Effector memory CD8-positive, alpha-beta T cell (primary cell): Measurements from ENCODE around the gene FBF1.
A peak's percentile ranks its signal among the peaks of the same experiment; 100 is the strongest.

Experiments used
- ATAC-seq: fragments of 150-1000 bp; cut with Tn5 transposase; replicated peaks from 2 replicates; pipeline ENCODE4 v1.10.0; 2021; ENCODE audit warnings: mild to moderate bottlenecking, moderate library complexity
- DNase-seq, 3 experiments: peaks; one replicate each; pipeline ENCODE4 v3.0.0; 2021
- H3K27ac Mint-ChIP-seq, 2 donors: one replicate each; pipeline ENCODE4 v1.8.0; 2022; ENCODE audit warnings: mild to moderate bottlenecking in 2 of 2, mixed read lengths in 2 of 2, moderate library complexity in 2 of 2
- H3K27me3 Mint-ChIP-seq, 2 donors: one replicate each; pipeline ENCODE4 v1.8.0; 2022; ENCODE audit warnings: mixed read lengths in 2 of 2
- H3K36me3 Mint-ChIP-seq: one replicate; pipeline ENCODE4 v1.8.0; 2022; ENCODE audit warnings: mild to moderate bottlenecking, moderate library complexity, mixed read lengths; ENCODE audit not compliant: insufficient read depth
- H3K4me1 Mint-ChIP-seq, 2 donors: one replicate each; pipeline ENCODE4 v1.8.0; 2022; ENCODE audit warnings: low read depth in 2 of 2, mixed read lengths in 2 of 2
- H3K4me3 Mint-ChIP-seq, 2 donors: one replicate each; pipeline ENCODE4 v1.8.0; 2022; ENCODE audit warnings: mild to moderate bottlenecking in 2 of 2, mixed read lengths in 2 of 2, moderate library complexity in 2 of 2
- H3K9me3 Mint-ChIP-seq, 2 donors: one replicate each; pipeline ENCODE4 v1.8.0; 2022; ENCODE audit warnings: mixed read lengths in 2 of 2

FBF1 gene

DNA sequence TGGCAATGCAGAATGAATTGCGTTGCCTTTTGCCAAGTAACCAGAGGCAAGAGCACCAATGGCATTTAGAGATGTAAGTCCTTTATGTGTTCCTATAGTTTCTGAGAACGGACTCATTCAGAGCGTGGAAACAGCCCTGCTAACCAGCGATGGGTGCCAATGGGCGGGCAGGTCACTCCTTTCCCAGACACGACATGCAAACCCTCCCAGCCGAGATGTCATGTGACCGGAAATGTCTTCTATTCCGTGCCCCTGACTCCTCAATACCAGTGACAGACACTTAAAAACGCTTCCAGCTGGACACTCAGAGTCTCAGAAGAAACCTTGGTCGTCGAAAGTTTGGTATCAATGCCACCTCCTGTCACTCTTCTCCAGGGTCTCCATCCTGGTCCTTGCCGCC is 3.2 kb downstream of the FBF1 start:
- DNase-seq (no peak), ATAC-seq (no peak)
- Mint-ChIP-seq H3K27me3 (no peaks in the 10 kb centered on the region), H3K4me1 (peaks cover 13% of the 10 kb centered on the region in 2 donors), H3K36me3 (no peaks in the 10 kb centered on the region), H3K27ac (no peak overlapping the region), H3K9me3 (no peaks in the 10 kb centered on the region), H3K4me3 (no peak overlapping the region)

DNA sequence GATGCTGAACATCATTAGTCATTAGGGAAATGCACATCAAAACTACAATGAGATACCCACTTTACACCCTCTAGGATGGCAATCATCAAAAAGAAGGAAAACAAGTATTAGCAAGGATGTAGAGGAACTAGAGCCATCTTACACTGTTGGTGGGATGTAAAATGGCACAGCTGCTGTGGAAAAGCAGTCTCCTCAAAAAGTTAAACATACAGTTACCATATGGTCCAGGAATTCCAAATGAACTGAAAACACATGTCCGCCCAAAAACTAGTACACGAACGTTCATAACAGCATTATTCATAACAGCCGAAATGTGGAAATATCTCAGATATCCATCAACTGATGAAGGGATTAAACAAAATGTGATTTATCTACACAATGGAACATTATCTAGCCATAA is 7.0 kb downstream of the FBF1 start:
- Mint-ChIP-seq H3K9me3 (no peaks in the 10 kb centered on the region), H3K27ac (no peak overlapping the region), H3K27me3 (no peaks in the 10 kb centered on the region), H3K36me3 (no peaks in the 10 kb centered on the region), H3K4me1 (no peaks in the 10 kb centered on the region), H3K4me3 (no peak overlapping the region)
- no peak for ATAC-seq
- no peak for DNase-seq

DNA sequence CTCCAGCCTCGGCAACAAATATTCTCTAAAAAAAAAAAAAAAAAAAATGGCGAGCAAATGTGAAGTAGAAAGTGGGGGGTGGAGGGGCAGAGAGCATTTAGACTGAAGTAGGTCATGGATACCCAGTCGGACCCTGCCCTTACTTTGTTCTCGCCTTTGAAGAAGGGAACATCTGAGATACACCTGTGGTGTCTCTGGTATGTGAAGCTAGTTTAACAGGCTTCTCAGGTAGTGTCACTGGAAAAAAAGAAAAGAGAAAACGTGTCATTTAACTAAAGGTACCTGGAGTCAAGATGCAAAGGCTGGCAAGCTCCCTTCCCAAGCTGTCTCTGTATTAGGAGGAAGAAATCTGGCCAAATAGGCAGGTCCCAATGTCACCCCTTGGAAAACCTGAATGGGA is 8.0 kb downstream of the FBF1 start:
- no peak for DNase-seq
- no peak for ATAC-seq
- no peak overlapping the region for H3K4me3 Mint-ChIP-seq
- H3K36me3 Mint-ChIP-seq, result no peaks in the 10 kb centered on the region
- no peaks in the 10 kb centered on the region for H3K27me3 Mint-ChIP-seq
- no peaks in the 10 kb centered on the region for H3K4me1 Mint-ChIP-seq
- H3K27ac Mint-ChIP-seq, result peak overlapping the region in 1 of 2 donors; percentile 44
- H3K9me3 Mint-ChIP-seq, result no peaks in the 10 kb centered on the region

DNA sequence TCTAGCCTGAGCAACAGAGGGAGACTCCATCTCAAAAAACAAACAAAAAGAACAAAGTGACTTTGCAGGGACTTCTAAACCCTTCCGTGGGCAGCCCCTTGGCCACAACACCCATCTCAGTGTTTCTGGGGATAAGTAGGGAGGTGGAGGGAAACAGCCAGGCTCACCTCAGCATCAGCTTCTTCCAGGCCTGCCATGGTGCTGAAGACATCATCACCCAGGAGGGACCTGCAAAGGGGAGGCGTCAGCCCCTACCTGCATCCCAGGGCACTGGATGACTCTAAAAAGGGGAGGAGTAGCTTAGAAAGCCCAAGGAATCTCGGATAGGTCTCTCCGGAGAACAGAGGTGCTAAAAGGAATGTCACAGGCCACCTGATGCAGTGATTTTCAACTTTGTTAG is 9.8 kb downstream of the FBF1 start:
- no peak overlapping the region for H3K27ac Mint-ChIP-seq
- H3K27me3 Mint-ChIP-seq, result no peaks in the 10 kb centered on the region
- H3K4me3 Mint-ChIP-seq, result no peak overlapping the region
- no peaks in the 10 kb centered on the region for H3K9me3 Mint-ChIP-seq
- no peaks in the 10 kb centered on the region for H3K36me3 Mint-ChIP-seq
- ATAC-seq (no peak), DNase-seq (no peak)
- H3K4me1 Mint-ChIP-seq, result no peaks in the 10 kb centered on the region

DNA sequence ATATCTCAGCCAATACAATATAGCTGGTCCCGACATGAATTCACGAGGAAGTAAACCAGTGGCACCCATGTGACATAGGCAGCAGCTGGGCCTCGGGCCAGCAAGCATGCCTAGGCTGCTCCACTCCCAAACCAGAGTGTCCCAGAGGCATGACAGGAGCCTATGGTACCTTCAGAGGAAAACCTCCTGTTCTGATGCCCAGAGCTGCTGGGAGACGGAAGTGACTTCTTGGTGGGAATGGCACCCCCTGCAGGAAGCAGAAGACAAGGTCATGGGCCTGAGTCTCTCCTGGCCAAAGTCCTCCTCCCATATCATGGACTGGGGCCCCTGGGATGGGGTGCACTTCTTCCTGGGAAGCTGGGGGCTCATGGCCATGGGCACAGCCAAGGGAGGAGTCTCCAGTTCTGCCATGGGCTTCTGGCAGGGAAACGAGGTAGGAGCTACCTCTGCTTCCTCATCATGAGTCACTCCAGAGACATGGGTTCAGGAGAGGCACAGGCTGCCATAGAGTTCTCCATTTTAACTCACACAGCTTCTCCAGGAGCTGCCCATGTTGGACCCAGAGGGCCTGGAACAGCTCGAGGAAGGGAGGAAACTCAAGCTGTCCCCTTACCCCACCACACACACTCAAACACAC is 13.4 kb downstream of the FBF1 start:
- Mint-ChIP-seq H3K4me1 (no peaks in the 10 kb centered on the region), H3K36me3 (no peaks in the 10 kb centered on the region), H3K9me3 (no peaks in the 10 kb centered on the region), H3K4me3 (no peak overlapping the region), H3K27me3 (no peaks in the 10 kb centered on the region), H3K27ac (no peak overlapping the region)
- no peak for ATAC-seq
- DNase-seq, result no peak

DNA sequence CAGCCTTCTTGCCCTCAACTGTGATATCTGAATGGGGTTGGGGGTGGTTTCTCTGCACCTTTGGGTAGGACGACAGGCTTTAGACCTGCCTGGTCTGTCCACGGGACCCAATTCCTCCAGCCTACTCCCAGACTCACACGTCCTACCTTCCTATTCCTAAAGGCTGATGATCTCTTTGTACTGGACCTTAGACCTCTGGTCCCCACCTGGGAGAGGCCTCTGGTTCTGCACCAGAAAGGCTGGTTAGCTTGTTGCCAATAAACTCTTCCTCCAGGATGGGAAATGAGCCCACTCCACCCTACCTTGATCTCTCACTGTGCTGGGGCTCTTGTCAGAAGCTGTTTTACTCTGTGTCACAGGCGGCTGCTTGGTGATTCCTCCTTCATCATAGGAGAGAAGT is 14.4 kb downstream of the FBF1 start:
- no peaks in the 10 kb centered on the region for H3K9me3 Mint-ChIP-seq
- H3K4me1 Mint-ChIP-seq, result no peaks in the 10 kb centered on the region
- ATAC-seq, result no peak

DNA sequence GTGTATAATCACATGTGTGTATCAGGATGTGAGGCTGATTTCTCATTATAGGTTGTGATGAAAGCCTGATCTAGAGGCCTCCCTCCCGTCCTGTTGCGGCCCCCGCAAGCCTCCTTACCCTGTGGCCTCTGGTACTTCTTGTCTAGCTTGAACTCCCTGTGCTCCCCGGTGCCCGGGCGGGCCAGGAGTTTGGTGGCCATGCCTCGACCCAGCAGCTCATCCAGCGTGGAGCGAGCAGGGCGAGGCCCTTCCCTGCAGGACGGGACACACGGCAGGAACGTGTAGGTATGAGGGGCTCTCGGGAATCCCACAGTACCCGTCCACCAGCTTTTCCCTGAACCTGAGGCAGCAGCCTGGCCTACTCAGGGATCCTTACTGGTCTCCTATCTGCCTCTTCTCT is 14.9 kb downstream of the FBF1 start:
- Mint-ChIP-seq H3K4me3 (no peak overlapping the region), H3K27me3 (no peaks in the 10 kb centered on the region), H3K9me3 (no peaks in the 10 kb centered on the region), H3K36me3 (no peaks in the 10 kb centered on the region), H3K27ac (no peak overlapping the region), H3K4me1 (no peaks in the 10 kb centered on the region)
- ATAC-seq (no peak), DNase-seq (no peak)

More for the DNA sequence above, 14.4 kb downstream of the FBF1 start:
- H3K27me3 Mint-ChIP-seq, result no peaks in the 10 kb centered on the region
- no peak overlapping the region for H3K27ac Mint-ChIP-seq
- H3K36me3 Mint-ChIP-seq, result no peaks in the 10 kb centered on the region
- no peak for DNase-seq
- H3K4me3 Mint-ChIP-seq, result no peak overlapping the region

DNA sequence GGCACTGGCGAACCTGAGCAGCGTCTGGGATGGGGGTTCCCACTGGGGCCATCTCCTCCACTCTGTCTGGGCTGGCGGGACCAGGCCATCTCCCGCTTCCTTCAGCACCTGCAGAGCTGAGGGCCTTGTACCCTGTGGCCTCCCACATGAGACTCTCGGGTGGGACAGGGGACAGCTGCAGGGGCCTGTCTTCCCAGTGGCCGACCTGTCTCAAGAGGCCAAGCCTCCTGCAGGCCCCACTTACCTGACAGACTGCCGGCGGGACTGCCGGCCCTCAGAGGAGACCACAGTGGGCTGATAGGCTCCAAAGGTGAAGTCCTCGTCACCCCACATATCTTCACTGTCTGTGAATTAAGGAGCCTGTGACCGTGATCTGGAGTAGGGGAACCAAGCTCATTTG is 15.7 kb downstream of the FBF1 start:
- H3K27me3 Mint-ChIP-seq, result no peaks in the 10 kb centered on the region
- H3K4me3 Mint-ChIP-seq, result no peak overlapping the region
- DNase-seq, result no peak
- no peaks in the 10 kb centered on the region for H3K36me3 Mint-ChIP-seq
- ATAC-seq, result no peak
- no peaks in the 10 kb centered on the region for H3K9me3 Mint-ChIP-seq
- no peak overlapping the region for H3K27ac Mint-ChIP-seq
- H3K4me1 Mint-ChIP-seq, result no peaks in the 10 kb centered on the region

DNA sequence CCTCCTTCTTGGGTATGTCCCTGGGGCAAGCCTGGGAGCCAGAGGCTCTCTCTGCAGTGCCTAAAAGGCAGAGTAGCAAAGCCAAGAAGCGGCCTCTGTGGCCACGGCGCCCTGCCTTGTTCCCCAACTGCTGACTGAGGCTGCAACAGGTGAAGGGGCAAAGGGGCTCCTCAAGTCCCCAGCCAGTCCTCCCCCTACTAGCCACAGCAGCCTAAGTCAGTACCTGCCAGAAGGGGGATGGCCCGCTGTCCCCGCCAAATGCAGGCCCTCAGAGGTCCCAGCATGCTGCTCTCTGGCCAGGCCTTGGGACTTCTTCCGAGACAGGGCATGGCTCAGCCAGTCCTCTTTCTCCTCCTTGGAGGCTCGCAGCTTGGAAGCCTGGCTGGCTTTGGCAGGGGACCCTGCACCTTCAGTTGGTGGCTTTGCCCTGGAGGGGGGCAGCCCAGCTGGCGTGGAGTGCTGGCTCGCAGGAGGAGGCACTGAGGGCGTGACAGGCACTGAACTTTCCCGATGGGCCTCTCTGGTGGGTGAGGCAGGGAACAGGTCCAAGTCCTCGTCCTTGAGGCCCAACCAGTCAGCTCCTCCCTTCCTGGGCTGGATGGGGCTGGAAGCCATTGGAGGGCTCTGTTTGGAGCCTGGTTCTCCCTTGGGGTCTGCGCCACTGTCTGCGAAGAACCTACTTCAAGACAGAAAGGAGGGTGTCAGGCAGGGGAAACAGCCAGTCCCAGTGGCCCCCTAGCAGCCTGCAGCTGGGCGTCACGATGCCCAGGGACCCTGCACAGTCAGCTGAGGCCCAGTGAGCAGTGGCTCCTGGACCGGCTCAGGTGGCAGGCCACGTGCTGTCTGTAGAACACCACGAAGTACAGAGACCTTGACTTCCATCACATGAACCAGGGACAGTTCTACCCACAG is 17.6 kb downstream of the FBF1 start:
- H3K9me3 Mint-ChIP-seq, result no peaks in the 10 kb centered on the region
- no peaks in the 10 kb centered on the region for H3K27me3 Mint-ChIP-seq
- no peak overlapping the region for H3K27ac Mint-ChIP-seq
- ATAC-seq (no peak), DNase-seq (no peak)
- H3K36me3 Mint-ChIP-seq, result no peaks in the 10 kb centered on the region
- H3K4me1 Mint-ChIP-seq, result no peaks in the 10 kb centered on the region
- no peak overlapping the region for H3K4me3 Mint-ChIP-seq

DNA sequence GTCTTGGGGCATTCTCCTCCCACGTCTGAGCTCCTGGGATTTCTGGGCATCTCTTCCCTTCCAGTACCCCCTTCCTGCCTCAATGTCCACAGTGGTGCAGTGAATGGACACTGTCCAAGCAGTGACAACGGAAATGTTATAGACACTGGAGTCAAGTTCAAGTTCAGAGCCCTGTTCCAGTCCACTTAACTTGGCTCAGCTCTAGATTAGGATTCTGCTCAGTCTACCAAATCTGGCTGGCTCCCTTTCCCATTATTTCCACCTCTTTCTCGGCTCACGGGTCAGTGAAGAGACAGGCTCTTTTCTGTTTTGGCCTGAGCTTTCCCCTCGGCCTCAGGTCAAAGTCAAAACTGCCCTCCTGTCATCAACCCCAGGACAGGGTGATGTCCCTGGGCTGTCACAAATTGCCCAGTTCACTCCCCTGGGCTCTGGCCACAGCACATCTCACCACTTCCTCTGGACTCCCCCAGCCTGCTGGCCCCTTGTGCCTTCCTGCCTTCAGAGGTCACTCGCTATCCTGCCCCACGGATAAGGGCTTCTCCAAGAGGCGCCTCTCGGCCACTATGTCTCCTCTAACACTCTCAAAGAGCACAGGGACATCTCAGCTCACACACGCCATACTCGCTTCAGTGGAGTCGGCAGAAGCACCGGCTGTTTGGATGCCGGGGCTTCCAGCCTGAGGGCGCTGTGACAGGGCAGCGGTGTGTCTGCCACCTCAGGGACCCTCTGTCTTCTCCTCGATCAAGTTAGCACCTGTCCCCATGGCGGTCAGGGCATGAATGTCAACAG is 18.5 kb downstream of the FBF1 start:
- Mint-ChIP-seq H3K36me3 (no peaks in the 10 kb centered on the region), H3K4me3 (no peak overlapping the region), H3K9me3 (no peaks in the 10 kb centered on the region), H3K27me3 (no peaks in the 10 kb centered on the region), H3K27ac (no peak overlapping the region), H3K4me1 (no peaks in the 10 kb centered on the region)
- no peak for DNase-seq
- no peak for ATAC-seq

DNA sequence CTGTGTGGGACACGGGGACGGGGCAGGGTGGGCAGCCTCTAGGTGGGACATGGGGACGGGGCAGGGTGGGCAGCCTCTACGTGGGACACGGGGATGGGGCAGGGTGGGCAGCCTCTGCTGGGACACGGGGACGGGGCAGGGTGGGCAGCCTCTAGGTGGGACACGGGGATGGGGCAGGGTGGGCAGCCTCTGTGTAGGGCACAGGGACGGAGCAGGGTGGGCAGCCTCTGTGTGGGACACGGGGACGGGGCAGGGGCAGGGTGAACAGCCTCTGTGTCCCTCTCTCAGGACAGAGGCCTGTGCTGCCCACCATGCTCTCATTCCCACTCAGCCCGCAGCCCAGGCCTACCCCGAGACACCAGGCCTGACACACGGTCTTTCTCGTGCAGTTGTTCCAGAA is 19.2 kb downstream of the FBF1 start:
- no peak for ATAC-seq
- no peak for DNase-seq
- H3K36me3 Mint-ChIP-seq, result no peaks in the 10 kb centered on the region
- H3K27me3 Mint-ChIP-seq, result no peaks in the 10 kb centered on the region
- peaks cover 0 to 5% of the 10 kb centered on the region in 2 donors for H3K4me1 Mint-ChIP-seq
- no peaks in the 10 kb centered on the region for H3K9me3 Mint-ChIP-seq
- no peak overlapping the region for H3K27ac Mint-ChIP-seq
- H3K4me3 Mint-ChIP-seq, result no peak overlapping the region

DNA sequence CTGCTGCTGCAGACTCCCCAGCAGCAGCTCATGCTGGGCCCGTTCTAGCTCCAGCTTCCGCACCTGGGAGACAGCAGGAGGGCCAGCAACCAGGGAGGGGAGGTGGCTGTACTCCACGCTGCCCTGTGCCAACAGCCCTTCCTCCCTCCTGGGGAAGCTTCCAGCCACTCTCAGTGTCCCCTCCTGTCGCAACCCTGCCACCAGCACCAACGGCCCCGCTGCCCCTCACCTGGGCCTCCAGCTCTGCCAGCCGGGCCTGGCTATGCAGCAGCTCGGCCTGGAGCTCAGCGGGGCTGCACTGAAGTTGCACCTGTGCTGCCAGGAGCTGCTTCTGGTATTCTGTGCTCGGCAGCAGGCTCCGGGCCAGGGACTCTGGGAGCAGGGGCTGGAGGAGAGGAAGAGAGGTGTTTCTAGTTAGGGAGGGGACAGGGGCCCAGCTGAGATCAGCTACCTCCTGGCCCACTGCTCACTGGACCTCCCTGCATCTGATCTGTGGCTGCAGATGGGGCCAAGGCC is 20.7 kb downstream of the FBF1 start:
- H3K27ac Mint-ChIP-seq, result peak overlapping the region in 1 of 2 donors; percentile 41
- H3K9me3 Mint-ChIP-seq, result no peaks in the 10 kb centered on the region
- peaks cover 0 to 8% of the 10 kb centered on the region in 2 donors for H3K4me1 Mint-ChIP-seq
- no peak for DNase-seq
- H3K4me3 Mint-ChIP-seq, result no peak overlapping the region
- H3K36me3 Mint-ChIP-seq, result no peaks in the 10 kb centered on the region
- ATAC-seq, result no peak
- no peaks in the 10 kb centered on the region for H3K27me3 Mint-ChIP-seq

DNA sequence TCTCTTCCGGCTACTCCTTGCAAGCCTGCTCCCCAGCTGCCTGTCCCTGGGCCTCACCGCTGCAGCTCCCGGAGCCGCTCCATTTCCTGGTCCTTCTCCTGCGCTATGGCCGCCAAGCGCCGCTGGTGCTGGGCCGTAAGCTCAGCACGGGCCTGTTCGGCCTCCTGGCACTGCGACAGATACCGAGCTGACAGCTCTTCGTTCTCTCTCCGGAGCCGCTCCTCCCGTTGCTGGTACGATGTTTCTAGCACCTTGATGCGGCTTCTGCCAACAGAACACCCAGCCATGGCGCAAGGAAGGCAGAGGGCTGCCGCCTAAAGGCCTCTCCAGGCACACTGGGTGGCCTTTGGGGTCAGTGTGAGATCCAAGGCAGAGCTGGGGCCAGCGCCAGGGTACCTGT is 21.2 kb downstream of the FBF1 start:
- H3K27ac Mint-ChIP-seq, result no peak overlapping the region
- H3K4me3 Mint-ChIP-seq, result no peak overlapping the region
- no peak for DNase-seq
- H3K4me1 Mint-ChIP-seq, result peaks cover 0 to 8% of the 10 kb centered on the region in 2 donors
- no peaks in the 10 kb centered on the region for H3K9me3 Mint-ChIP-seq
- ATAC-seq, result no peak
- no peaks in the 10 kb centered on the region for H3K27me3 Mint-ChIP-seq
- no peaks in the 10 kb centered on the region for H3K36me3 Mint-ChIP-seq
